Measurements from ENCODE around the gene C6orf47. TPM values are rescaled to one million over a fixed set of nuclear protein-coding genes. Genes with fewer than 3 reads are reported as not detected.

The C6orf47 gene
- total and polyA plus RNA-seq, 2 of the 13 experiments (the other 11 are each of a cell fraction or from before 2014, with no cell fraction given): 1.7 to 18.1 TPM

DNA sequence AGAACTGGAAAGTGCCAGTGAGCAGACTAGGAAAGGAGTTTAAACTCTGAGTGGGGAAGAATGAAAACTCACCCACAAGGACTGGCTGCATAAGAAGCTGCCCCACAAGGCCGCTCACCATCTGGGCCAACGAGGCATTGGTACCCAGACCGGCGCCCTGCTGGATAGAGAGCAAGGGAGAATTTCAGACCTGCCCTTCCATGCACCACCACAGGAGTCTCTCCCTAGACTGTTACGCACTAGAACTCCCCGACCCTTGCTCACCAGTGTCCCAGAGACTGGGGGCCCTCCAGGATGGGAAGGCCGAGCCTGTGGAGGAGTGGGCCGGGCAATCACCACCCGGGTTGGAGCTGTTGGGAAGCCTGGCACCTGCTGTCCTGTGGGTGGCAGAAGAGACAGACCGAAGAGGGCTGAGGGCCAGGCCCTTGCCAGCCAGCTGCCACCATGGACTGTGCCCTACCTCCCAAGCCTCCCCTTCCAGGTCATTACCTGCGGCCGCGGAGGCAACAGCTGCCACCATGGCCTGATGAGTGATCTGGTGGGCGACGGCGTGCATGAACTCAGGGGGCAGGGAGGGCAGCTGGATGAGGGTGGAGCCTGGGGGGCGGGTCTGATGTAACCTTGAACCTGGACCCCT is 16.6 kb downstream of the C6orf47 start:
- 92% methylated on average over 9 of the region's 17 CpGs for WGBS (ENCODE audit: low lambda C conversion rate)

More for the DNA sequence above, 16.6 kb downstream of the C6orf47 start:
- H3K36me3 ChIP-seq (replicated peaks in 1 of 2; ENCODE audit: control insufficient read depth in 1 of 2, insufficient read depth in 2 of 2, low read length in 2 of 2): peaks cover 72 to 92% of the 10 kb centered on the region in 2 experiments
- ATAC-seq (peak; percentile 58), FAIRE-seq (no peak), DNase-seq (ENCODE audit: low spot score) (no peak)
- peaks cover 10% of the 10 kb centered on the region for H3K79me2 ChIP-seq (ENCODE audit: insufficient read depth, low read length)
- peaks cover 28% of the 10 kb centered on the region for H3K4me1 ChIP-seq (ENCODE audit: insufficient read depth, low read length)
- no peak overlapping the region for H2AFZ ChIP-seq (ENCODE audit: low read length)
- H3K9me3 ChIP-seq (ENCODE audit: low read length): no peaks in the 10 kb centered on the region
- peak overlapping the region; percentile 5 for H3K27ac ChIP-seq (ENCODE audit: extremely low read length, insufficient read depth, low read length)
- TF ChIP-seq NONO (IDR thresholded peaks at IDR 0.05) (no peak), NONO (CRISPR knock-in tag; conservative IDR thresholded peaks at IDR 0.05) (0 out of 2 replicates have a peak, but pooled peaks have one; percentile 5), NFIB (CRISPR knock-in tag; IDR thresholded peaks at IDR 0.05; ENCODE audit: borderline replicate concordance) (0 out of 2 replicates have a peak, but pooled peaks have one; percentile 87), RXRA (CRISPR knock-in tag; IDR thresholded peaks at IDR 0.05) (peak; percentile 17; the same call in 1 of the 2 replicates), SCMH1 (CRISPR knock-in tag; IDR thresholded peaks at IDR 0.05; ENCODE audit: borderline replicate concordance) (no peak), ZNF225 (CRISPR knock-in tag; IDR thresholded peaks at IDR 0.05) (0 out of 2 replicates have a peak, but pooled peaks have one; percentile 35), RBFOX2 (IDR thresholded peaks at IDR 0.05; ENCODE audit: low read depth, low read length) (peak; percentile 67; the same call in 1 of the 2 replicates), ZNF605 (CRISPR knock-in tag; IDR thresholded peaks at IDR 0.05) (0 out of 2 replicates have a peak, but pooled peaks have one; percentile 13), AGO2 (optimal IDR thresholded peaks at IDR 0.05; ENCODE audit: low read depth, low read length) (peak; percentile 70), ZNF790 (CRISPR knock-in tag; IDR thresholded peaks at IDR 0.05; ENCODE audit: borderline replicate concordance) (peak; percentile 49; the same call in 1 of the 2 replicates), HNRNPL (IDR thresholded peaks at IDR 0.05; ENCODE audit: low read depth, low read length) (peak; percentile 79; the same call in 1 of the 2 replicates), ZNF432 (CRISPR knock-in tag; IDR thresholded peaks at IDR 0.05; ENCODE audit: borderline replicate concordance) (no peak)
- TF ChIP-seq, protein P1, sequence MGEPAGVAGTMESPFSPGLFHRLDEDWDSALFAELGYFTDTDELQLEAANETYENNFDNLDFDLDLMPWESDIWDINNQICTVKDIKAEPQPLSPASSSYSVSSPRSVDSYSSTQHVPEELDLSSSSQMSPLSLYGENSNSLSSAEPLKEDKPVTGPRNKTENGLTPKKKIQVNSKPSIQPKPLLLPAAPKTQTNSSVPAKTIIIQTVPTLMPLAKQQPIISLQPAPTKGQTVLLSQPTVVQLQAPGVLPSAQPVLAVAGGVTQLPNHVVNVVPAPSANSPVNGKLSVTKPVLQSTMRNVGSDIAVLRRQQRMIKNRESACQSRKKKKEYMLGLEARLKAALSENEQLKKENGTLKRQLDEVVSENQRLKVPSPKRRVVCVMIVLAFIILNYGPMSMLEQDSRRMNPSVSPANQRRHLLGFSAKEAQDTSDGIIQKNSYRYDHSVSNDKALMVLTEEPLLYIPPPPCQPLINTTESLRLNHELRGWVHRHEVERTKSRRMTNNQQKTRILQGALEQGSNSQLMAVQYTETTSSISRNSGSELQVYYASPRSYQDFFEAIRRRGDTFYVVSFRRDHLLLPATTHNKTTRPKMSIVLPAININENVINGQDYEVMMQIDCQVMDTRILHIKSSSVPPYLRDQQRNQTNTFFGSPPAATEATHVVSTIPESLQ (CRISPR knock-in tag; conservative IDR thresholded peaks at IDR 0.05): no peak
- TF ChIP-seq, protein P2, sequence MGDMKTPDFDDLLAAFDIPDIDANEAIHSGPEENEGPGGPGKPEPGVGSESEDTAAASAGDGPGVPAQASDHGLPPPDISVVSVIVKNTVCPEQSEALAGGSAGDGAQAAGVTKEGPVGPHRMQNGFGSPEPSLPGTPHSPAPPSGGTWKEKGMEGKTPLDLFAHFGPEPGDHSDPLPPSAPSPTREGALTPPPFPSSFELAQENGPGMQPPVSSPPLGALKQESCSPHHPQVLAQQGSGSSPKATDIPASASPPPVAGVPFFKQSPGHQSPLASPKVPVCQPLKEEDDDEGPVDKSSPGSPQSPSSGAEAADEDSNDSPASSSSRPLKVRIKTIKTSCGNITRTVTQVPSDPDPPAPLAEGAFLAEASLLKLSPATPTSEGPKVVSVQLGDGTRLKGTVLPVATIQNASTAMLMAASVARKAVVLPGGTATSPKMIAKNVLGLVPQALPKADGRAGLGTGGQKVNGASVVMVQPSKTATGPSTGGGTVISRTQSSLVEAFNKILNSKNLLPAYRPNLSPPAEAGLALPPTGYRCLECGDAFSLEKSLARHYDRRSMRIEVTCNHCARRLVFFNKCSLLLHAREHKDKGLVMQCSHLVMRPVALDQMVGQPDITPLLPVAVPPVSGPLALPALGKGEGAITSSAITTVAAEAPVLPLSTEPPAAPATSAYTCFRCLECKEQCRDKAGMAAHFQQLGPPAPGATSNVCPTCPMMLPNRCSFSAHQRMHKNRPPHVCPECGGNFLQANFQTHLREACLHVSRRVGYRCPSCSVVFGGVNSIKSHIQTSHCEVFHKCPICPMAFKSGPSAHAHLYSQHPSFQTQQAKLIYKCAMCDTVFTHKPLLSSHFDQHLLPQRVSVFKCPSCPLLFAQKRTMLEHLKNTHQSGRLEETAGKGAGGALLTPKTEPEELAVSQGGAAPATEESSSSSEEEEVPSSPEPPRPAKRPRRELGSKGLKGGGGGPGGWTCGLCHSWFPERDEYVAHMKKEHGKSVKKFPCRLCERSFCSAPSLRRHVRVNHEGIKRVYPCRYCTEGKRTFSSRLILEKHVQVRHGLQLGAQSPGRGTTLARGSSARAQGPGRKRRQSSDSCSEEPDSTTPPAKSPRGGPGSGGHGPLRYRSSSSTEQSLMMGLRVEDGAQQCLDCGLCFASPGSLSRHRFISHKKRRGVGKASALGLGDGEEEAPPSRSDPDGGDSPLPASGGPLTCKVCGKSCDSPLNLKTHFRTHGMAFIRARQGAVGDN (CRISPR knock-in tag; IDR thresholded peaks at IDR 0.05): peak; percentile 43
- intact Hi-C loops (cut with micrococcal nuclease; ENCODE audit: unreplicated experiment) (no loop called here), in situ Hi-C loops (cut with HindIII; ENCODE audit: extremely low pct_ligation_motif_present, low pct_unique_long_range_greater_than_20kb) (no loop called here)
- CTCF ChIA-PET (ENCODE audit: low intra/inter-chr PET ratio, low total read pairs): no interaction called here
- H3K9ac ChIP-seq (ENCODE audit: insufficient read depth, low read depth, low read length): no peak overlapping the region
- H4K20me1 ChIP-seq (ENCODE audit: insufficient read depth, low read length): no peaks in the 10 kb centered on the region
- BruUV-seq (replicated peaks): no TSS peak
- H3K4me2 ChIP-seq (ENCODE audit: low read depth, low read length): peak overlapping the region; percentile 18; the same call in 1 of the 2 replicates
- POLR2A ChIA-PET: interaction anchor here (0.8 to 3.6 kb wide), 8 partner anchors 9 to 186 kb away, joined by 3 to 104 read pairs (median 7); partner anchors contain the start of genes APOM, BAG6, C6orf47 and CSNK2B
- H3K4me3 ChIP-seq (replicated peaks in 1 of 3; ENCODE audit: insufficient read depth in 1 of 3, low read depth in 2 of 3, low read length in 3 of 3): no peak overlapping the region; a peak in 1 of 6 replicates
- no peaks in the 10 kb centered on the region for H3K27me3 ChIP-seq (ENCODE audit: control insufficient read depth in 1 of 2, insufficient read depth in 2 of 2, low read length in 2 of 2)

All from HepG2 (cell line).